ENCODE results near the gene CCDC33.

CCDC33 gene

GRCh38 chr15:74258456-74259291 is 22.5 kb downstream of the CCDC33 start:
- Histone ChIP-seq H3K4me3 (ENCODE audit: low read depth in 1 of 2, low read length in 1 of 2) (no peak overlapping the region), H3K36me3 (no peaks in the 10 kb centered on the region), H3K9me3 (no peaks in the 10 kb centered on the region), H3K27ac (no peak overlapping the region), H3K4me1 (ENCODE audit: control insufficient read depth in 1 of 2, insufficient read depth in 1 of 2, low read depth in 1 of 2, low read length in 1 of 2) (no peaks in the 10 kb centered on the region), H3K27me3 (peaks cover 12% of the 10 kb centered on the region)
- no peak for TF ChIP-seq CTCF (IDR thresholded peaks at IDR 0.05)

GRCh38 chr15:74259292-74259648 is 23.1 kb downstream of the CCDC33 start:
- Histone ChIP-seq H3K9me3 (no peaks in the 10 kb centered on the region), H3K27me3 (peaks cover 12% of the 10 kb centered on the region), H3K27ac (no peak overlapping the region), H3K4me3 (ENCODE audit: low read depth in 1 of 2, low read length in 1 of 2) (no peak overlapping the region), H3K36me3 (no peaks in the 10 kb centered on the region), H3K4me1 (ENCODE audit: control insufficient read depth in 1 of 2, insufficient read depth in 1 of 2, low read depth in 1 of 2, low read length in 1 of 2) (no peaks in the 10 kb centered on the region)
- no peak for TF ChIP-seq CTCF (IDR thresholded peaks at IDR 0.05)

- TF ChIP-seq CTCF (IDR thresholded peaks at IDR 0.05), result no peak
- Histone ChIP-seq H3K9me3 (no peaks in the 10 kb centered on the region), H3K36me3 (no peaks in the 10 kb centered on the region), H3K27ac (no peak overlapping the region), H3K4me3 (ENCODE audit: low read depth in 1 of 2, low read length in 1 of 2) (no peak overlapping the region), H3K4me1 (ENCODE audit: control insufficient read depth in 1 of 2, insufficient read depth in 1 of 2, low read depth in 1 of 2, low read length in 1 of 2) (no peaks in the 10 kb centered on the region), H3K27me3 (peaks cover 15% of the 10 kb centered on the region)
These were observed 23.9 kb downstream of the CCDC33 start for GRCh38 chr15:74259821-74260607.

- Histone ChIP-seq H3K4me1 (ENCODE audit: control insufficient read depth in 1 of 2, insufficient read depth in 1 of 2, low read depth in 1 of 2, low read length in 1 of 2) (no peaks in the 10 kb centered on the region), H3K4me3 (ENCODE audit: low read depth in 1 of 2, low read length in 1 of 2) (no peak overlapping the region), H3K27me3 (peaks cover 8% of the 10 kb centered on the region), H3K27ac (no peak overlapping the region), H3K9me3 (no peaks in the 10 kb centered on the region), H3K36me3 (no peaks in the 10 kb centered on the region)
- no peak for TF ChIP-seq CTCF (IDR thresholded peaks at IDR 0.05)
These were observed 24.9 kb downstream of the CCDC33 start for GRCh38 chr15:74261041-74261440.

- TF ChIP-seq CTCF (IDR thresholded peaks at IDR 0.05), result no peak
- H3K36me3 ChIP-seq, result no peaks in the 10 kb centered on the region
- H3K27ac ChIP-seq, result no peak overlapping the region
- H3K9me3 ChIP-seq, result no peaks in the 10 kb centered on the region
- H3K27me3 ChIP-seq, result peaks cover 8% of the 10 kb centered on the region
- no peak overlapping the region for H3K4me3 ChIP-seq (ENCODE audit: low read depth in 1 of 2, low read length in 1 of 2)
- no peaks in the 10 kb centered on the region for H3K4me1 ChIP-seq (ENCODE audit: control insufficient read depth in 1 of 2, insufficient read depth in 1 of 2, low read depth in 1 of 2, low read length in 1 of 2)
These were observed 25.6 kb downstream of the CCDC33 start for GRCh38 chr15:74261685-74262084.

Data from neutrophil (primary cell).